AG04450 (cell line): ENCODE data around the gene ZGPAT. TPM values are rescaled to one million over a fixed set of nuclear protein-coding genes. Genes with fewer than 3 reads are reported as not detected.

Experiments
- CTCF ChIA-PET: fragments of 300-600, 350-600 bp; formaldehyde crosslinking; extraction: SDS; loops from one replicate; lab custom pipeline; 2022; ENCODE audit warnings: antibody characterized with exemption, inconsistent platforms; lab: Charles Lee
- POLR2A ChIA-PET: fragments of 350-600 bp; formaldehyde crosslinking; extraction: SDS; loops from one replicate; lab custom pipeline; 2021; ENCODE audit warnings: antibody characterized with exemption, inconsistent platforms; lab: Yijun Ruan, JAX
- DNase-seq: peaks from one replicate; pipeline ENCODE4 v3.0.0-alpha.2; 2011; ENCODE audit warnings: low read depth, low spot score
- H3K27ac ChIP-seq: one replicate; pipeline ENCODE4 v1.5.1; 2012; ENCODE audit warnings: low read depth, low read length, control low read depth
- H3K27me3 ChIP-seq: one replicate; pipeline ENCODE4 v1.6.0; 2012; ENCODE audit warnings: low read length; ENCODE audit not compliant: control insufficient read depth, insufficient read depth
- H3K4me3 ChIP-seq: 2 replicates; pipeline ENCODE4 v1.5.1; 2011; ENCODE audit warnings: mild to moderate bottlenecking, low read depth, low read length, control low read depth
- H3K9me3 ChIP-seq: 2 replicates; pipeline ENCODE4 v1.5.1; 2012; ENCODE audit warnings: low read length; ENCODE audit not compliant: control insufficient read depth, insufficient read depth
- CTCF ChIP-seq: IDR thresholded peaks from 2 replicates; pipeline ENCODE4 v1.5.1; 2011; ENCODE audit warnings: low read depth, low read length, control low read depth, inconsistent platforms
- polyA plus RNA-seq: library from polyadenylated mRNA; depleted of rRNA; stranded (reverse); fragments of >200 nt; gene quantifications from 2 replicates; pipeline ENCODE4 v1.2.3, GENCODE V29; 2011

Gene ZGPAT
- polyA plus RNA-seq, 1 experiment = 8.7 TPM

GRCh38 chr20:63769891-63770474, 62.1 kb downstream of the ZGPAT start:
- ChIA-PET CTCF (no interaction called here), POLR2A (no interaction called here)
- no peak for TF ChIP-seq CTCF
- Histone ChIP-seq H3K27ac (no peak overlapping the region), H3K9me3 (peaks cover 14% of the 10 kb centered on the region; the same call in 1 of the 2 replicates), H3K4me3 (no peak overlapping the region), H3K27me3 (no peaks in the 10 kb centered on the region)
- DNase-seq = no peak

DNA sequence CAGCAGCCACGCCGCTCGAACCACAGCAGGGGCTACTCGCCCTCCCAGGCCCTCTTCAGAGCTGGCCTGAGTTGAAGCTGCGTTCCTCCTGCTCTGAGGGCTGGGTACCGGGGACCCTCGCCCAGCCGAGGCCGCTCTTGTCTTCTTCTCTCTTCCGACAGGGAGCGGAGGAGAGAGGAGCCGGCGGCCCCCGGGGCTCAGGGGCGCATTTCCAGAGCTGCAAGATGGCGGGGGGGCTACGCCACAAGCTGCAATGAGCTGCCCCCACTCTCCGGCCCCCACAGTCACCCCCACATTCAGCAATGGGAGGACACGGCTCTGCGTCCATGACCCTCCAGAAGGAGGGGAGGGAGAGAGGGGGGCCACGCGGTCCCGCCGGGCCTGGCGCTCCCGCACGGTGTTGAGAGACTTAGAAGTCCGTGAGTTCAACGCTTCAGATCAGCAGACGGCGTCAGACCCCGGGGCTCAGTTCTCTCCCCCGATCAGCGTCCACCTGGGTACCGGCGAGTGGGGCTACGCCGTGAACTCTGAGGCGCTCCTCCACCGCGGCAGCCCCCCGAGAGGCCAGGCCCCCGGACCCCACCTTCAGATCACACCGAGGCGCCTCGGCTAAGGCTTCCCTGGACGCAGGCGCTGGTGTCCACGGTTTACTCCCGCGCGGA, 63.3 kb downstream of the ZGPAT start:
- POLR2A ChIA-PET = no interaction called here
- DNase-seq = no peak
- no peak for TF ChIP-seq CTCF

DNA sequence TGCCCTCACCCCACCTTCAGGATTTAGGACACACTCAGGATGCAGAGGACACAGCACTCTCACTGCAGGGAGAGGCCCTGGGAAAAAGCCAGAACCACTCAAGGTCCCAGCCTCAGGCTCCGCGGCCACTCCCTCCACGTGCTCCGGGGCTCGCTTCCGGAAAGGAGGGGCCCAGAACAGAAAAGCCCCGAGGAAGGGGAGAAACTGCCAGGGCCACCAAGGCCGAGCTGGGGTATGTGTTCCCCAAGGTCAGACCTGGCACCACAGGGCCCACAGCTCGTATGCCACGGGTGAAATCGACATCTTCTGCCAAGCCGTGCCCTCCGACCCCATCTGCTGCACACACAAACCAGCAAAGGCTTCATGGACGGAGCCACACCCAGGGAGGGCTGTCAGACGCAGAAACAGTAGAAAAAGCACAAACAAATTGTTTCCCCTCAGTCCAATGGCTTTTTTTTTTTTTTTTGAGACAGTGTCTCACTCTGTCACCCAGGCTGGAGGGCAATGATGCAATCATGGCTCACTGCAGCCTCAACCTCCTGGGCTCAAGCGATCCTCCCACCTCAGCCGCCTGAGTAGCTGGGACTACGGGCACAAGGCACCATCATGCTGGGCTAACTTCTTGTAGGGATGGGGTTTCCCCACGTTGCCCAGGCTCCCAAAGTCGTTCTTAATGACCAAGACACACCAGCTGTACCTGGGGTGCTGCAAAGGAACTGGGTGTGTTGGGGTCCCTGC, 65.1 kb downstream of the ZGPAT start:
- Histone ChIP-seq H3K27ac (no peak overlapping the region), H3K27me3 (no peaks in the 10 kb centered on the region), H3K4me3 (no peak overlapping the region), H3K9me3 (peaks cover 14% of the 10 kb centered on the region; the same call in 1 of the 2 replicates)
- ChIA-PET CTCF (interaction anchor here (0.6 kb wide), 1 partner anchor 75 kb away, joined by 3 read pairs; no protein-coding TSS in a partner anchor), POLR2A (interaction anchor here (0.6 kb wide), 1 partner anchor 15 kb away, joined by 5 read pairs; no protein-coding TSS in a partner anchor)
- DNase-seq = no peak
- no peak for TF ChIP-seq CTCF

More for the DNA sequence above, 63.3 kb downstream of the ZGPAT start:
- H3K27me3 ChIP-seq = no peaks in the 10 kb centered on the region
- H3K9me3 ChIP-seq = peaks cover 14% of the 10 kb centered on the region; the same call in 1 of the 2 replicates
- CTCF ChIA-PET = no interaction called here
- no peak overlapping the region for H3K27ac ChIP-seq
- no peak overlapping the region for H3K4me3 ChIP-seq

DNA sequence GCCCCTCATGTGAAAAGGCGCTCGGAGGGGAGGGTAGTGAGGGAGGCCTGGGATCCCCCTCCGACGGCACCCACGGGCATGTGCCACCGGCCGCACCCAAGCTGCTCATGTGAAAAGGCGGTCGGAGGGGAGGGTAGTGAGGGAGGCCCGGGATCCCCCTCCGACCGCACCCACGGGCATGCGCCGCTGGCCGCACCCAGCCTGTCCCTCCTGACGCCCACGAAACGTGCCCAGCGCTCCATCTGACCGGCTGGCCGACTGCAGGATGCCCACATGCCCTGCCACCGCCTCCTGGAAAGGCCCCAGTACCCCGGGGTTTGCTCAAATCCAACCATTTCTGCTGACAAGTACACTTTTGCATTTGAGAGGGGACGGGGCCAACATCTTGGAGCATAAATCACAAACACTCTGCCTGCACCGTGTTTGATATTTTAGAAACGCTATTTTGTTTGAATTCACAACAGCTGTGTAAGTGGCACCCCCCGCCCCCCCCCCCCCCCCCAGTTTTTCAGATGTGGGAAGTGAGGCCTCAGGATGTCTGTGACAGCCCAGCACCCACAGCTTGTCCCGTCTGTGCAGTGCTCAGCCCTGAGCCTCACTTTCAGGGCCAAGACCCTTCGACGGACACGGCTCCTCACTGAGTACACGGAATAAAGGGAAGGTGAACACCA, 65.9 kb downstream of the ZGPAT start:
- Histone ChIP-seq H3K27me3 (no peaks in the 10 kb centered on the region), H3K9me3 (peaks cover 14% of the 10 kb centered on the region; the same call in 1 of the 2 replicates), H3K4me3 (no peak overlapping the region), H3K27ac (no peak overlapping the region)
- POLR2A ChIA-PET = interaction anchor here (0.6 to 2.0 kb wide), 2 partner anchors 33 to 122 kb away, joined by 3 to 8 read pairs; no protein-coding TSS in a partner anchor
- no peak for TF ChIP-seq CTCF
- no peak for DNase-seq
- CTCF ChIA-PET = interaction anchor here (0.7 to 2.8 kb wide), 5 partner anchors 11 to 236 kb away, joined by 5 to 16 read pairs (median 8); partner anchors contain the start of genes PTK6 and TPD52L2
